Measurements from ENCODE around the gene SYNE2.

Gene SYNE2

DNA sequence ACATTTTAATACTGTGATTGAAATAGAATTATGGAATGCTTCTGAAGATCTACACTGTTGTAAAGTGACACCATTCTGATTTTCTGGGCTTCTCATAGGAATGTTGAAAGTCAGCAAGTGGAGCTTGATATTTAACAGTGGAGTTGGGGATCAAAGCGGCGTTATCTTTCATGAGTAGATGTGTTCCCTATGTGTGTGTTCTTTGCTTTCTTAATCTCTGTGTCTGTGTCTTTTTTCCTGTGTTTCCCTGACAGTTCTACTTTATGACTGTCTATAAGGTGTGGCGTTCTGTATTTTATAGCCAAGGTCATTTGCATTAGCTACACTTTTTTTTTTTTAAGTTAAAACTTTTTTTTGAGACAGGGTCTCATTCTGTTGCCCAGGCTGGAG, 24.7 kb downstream of the SYNE2 start:
- DNase-seq: no peak

- DNase-seq: no peak
These were observed 25.2 kb downstream of the SYNE2 start for GRCh38 chr14:63878052-63878451.

DNA sequence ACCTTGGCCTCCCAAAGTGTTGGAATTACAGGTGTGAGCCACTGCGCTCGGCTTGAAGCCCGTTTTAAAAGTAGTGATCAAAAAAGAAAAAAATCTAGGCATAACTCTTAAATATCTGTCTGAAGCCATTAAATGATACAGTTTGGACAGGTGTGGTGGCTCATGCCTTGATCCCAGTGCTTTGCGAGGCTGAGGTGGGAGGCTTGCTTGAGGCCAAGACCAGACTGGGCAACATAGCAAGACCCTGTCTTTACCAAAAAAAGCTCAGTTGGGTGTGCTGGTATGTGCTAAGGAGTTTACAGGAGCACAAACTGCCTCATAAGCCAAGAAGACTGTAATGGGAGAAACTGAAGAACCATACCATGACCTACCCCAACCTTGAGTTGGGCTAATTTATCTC, 26.0 kb downstream of the SYNE2 start:
- no peak for DNase-seq

DNA sequence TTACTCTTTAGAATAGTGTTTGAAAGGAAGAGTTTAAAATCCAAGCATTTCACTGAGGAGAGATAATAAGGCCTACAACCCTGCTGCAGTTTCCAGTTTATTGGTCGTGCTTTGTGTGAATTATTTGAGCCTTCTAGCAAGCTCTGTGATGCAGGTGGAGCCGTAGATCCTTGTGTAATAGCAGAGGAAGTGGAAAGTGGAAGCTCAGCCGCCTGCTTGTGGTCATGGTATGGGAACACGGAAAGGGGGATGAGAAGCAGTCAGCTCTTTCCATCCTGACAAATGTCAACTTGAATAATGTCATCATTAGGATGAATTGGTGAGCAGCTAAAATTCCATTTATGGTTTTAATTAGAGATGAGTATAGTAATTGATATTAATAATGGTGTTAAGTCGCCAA, 29.1 kb downstream of the SYNE2 start:
- DNase-seq: no peak

DNA sequence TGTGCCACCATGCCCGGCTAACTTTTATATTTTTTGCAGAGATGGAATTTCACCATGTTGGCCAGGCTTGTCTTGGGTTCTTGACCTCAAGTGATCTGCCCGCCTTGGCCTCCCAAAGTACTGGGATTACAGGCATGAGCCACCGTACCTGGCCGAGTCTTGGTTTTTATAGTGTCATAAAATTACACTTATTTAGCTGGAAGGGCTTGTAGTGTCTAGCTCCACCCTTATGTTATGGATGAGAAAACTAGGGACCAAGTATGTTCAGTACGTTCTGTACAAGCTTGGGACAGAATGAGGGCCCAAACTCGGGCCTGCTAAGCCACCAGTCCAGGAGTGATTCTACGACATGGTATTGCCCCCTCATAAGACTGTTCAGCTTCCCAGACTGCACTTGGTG, 35.1 kb downstream of the SYNE2 start:
- no peak for DNase-seq

GRCh38 chr14:63890553-63890952, 37.7 kb downstream of the SYNE2 start:
- DNase-seq: no peak

DNA sequence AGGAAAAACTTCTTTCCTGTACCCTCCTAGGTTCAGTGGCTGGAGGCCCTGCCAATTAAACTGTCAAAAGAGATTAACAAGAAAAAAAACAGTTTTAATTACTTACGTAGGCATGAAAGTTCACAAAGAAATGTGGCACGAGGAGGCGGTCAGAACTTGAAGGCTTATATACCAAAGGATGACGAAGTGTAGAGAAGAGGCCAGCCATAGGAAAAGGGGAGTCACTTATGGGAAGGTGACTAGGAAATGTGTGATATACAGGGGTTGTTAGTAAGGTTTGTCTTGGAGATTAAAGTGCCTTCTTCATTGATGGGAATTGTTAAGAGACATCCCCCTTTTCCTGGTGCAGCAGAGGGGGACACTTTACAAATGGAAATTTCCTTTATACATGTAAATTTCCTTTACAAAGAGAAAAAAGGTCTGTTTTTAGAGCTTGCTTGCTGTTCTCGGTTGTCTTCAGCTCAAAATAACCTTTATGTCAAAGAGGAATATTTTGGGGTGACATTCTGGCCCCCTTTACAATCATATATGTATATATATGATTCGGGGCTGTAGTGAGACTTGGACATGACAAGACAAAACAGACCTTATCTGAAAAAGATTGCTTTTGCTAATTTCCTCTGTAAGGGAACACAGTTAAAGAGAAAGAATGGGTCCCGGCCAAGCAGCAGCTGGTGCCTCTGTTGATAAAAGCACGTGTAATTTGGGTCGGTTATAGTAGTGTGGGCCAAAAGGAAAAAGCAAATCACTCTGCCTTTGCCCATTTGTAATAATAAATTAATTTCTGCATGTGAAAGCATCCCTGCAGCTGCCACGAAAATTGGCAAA, 38.6 kb downstream of the SYNE2 start:
- DNase-seq: no peak

- no peak for DNase-seq
These were observed 39.5 kb downstream of the SYNE2 start for GRCh38 chr14:63892265-63892664.

- DNase-seq: no peak
These were observed 41.1 kb downstream of the SYNE2 start for GRCh38 chr14:63893701-63894458.

- no peak for DNase-seq
These were observed 42.7 kb downstream of the SYNE2 start for GRCh38 chr14:63895510-63895909.

DNA sequence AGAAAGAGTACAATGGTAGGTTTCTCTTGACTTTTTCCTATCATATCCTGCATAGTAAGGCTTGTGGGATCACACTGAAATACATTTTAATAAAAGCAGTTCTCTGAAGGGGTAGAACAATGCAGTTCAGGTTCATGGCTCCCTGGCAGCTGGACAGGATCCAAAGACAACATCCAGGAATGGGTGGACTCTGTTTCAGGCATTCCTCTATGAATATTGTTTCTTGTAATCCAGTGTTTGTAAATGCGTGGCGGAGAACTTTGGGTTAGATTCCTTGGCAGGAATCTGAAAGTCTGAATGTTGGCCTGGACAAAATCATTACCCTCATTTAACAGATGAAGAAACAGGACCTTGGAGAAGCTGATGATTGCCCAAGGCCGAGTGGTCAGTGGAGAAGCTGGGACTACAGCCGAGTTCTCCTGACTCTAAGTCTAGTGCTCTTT, 43.5 kb downstream of the SYNE2 start:
- DNase-seq: no peak

GRCh38 chr14:63897721-63898163, 44.9 kb downstream of the SYNE2 start:
- DNase-seq: no peak

DNA sequence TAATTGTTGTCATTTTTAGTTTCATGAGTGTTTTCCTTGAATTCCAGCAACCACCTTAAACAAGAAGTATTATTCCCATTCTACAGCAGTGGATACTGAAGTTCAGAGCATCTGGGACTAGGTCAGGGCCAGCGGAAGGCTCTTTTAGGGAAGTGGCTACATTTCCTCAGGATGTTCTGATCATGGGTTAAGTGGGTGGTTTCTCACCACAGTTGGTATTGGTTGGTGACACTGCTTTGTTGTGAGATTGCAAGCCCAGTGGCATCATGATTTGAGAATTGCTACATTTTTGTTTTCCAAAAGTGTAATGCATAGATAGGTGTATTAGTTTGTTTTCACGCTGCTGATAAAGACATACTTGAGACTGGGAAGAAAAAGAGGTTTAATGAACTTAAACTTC, 47.1 kb downstream of the SYNE2 start:
- peak in 1 of 2 donors; percentile 29 for DNase-seq

DNA sequence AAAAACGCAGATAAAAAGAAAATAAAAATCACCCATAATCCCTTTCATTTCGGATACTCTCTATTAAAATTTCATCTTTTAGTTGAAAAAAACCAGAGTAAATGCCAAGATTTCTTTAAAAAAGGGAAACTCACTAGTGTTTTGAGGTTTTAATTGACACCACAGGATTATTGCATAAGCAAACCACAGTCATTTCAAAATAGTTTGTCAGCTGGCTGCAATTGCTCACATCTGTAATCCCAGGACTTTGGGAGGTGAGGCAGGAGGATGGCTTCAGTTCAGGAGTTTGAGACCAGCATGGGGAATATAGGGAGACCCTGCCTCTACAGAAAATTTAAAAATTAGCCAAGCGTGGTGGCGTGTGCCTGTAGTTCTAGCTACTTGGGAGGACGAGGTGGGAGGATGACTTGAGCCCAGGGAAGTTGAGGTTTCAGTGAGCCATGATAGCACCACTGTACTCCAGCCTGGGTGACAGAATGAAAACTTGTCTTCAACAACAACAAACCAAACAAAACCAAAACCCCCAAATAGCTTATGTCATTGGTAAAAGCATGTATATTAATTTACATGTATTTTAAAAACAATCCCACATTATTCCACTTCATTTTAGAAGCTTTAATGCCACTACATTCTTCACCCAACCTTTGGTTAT, 48.8 kb downstream of the SYNE2 start:
- no peak for DNase-seq

DNA sequence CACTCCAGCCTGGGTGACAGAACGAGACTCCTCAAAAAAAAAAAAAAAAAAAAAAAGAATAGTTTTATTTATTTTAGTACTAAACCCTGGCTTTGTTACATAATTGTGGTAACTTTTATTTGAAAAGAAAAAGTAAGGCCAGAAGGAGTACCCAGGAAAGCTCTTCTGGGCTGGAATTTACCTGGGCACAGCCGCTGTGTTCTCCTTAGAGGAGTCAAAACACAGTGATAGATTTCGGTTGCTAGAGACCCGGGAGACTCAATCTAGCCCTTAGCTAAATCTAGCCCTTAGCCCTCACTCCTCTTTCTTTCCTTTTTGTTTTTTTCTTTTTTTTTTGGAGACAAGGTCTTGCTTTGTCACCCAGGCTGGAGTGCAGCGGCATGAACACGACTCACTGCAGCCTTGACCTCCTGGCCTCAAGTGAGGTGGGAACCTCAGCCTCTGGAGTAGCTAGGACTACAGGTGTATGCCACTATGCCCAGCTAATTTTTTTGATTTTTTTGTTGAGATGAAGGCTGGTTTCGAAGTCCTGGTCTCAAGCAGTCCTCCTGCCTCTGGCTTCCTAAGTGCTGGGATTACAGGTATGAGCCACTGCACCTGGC, 49.7 kb downstream of the SYNE2 start:
- DNase-seq: no peak

DNA sequence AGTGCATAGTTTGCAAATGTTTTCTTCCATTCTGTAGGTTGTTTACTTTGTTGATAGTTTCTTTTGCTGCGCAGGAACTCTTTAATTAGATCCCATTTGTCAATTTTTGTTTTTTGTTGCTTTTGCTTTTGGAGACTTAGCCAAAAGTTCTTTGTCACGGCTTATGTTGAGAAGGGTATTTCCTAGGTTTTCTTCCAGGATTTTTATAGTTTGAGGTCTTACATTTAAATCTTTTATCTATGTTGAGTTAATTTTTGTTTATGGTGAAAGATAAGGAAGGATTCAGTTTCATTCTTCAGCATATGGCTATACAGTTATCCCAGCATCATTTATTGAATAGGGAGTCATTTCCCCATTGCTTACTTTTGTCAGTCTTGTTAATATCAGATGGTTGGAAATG, 51.9 kb downstream of the SYNE2 start:
- DNase-seq: no peak

DNA sequence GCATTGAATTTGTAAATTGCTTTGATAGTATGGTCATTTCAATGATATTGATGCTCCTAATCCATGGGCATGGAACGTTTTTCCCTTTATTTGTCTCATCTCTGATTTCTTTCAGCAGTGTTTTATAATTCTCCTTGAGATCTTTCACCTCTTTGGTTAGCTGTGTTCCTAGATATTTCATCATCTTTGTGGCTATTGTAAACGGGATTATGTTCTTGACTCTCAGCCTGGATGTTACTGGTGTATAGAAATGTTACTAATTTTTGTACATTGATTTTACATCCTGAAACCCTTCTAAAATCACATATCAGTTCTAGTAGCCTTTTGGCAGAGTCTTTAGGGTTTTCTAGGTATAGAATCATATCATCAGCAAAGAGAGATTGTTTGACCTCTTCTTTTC, 52.6 kb downstream of the SYNE2 start:
- no peak for DNase-seq

GRCh38 chr14:63908667-63909264, 56.0 kb downstream of the SYNE2 start:
- no peak for DNase-seq

- no peak for DNase-seq
These were observed 57.2 kb downstream of the SYNE2 start for GRCh38 chr14:63909984-63910383.

- DNase-seq: no peak
These were observed 58.0 kb downstream of the SYNE2 start for GRCh38 chr14:63910583-63911363.

GRCh38 chr14:63911404-63911803, 58.6 kb downstream of the SYNE2 start:
- DNase-seq: no peak

DNA sequence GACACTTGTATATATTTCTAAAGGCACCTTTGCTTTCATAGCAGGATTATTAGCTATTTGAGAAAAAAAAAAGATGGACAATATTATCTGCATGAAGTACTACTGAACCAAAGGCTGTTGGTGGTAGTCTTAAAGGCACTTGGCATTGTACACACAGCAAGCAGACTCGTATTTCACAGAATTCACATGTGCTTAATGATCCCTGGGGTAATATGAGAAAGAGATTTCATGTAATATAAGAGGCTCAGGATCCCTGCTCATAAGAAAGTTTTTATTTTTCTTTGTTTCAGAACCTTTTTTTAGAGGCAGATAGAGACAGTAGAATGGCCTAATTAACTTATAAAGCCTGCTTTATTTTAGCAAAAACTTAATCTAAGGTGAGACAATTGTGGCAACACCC, 59.5 kb downstream of the SYNE2 start:
- DNase-seq: no peak

Data from CD4-positive, alpha-beta T cell treated with Interleukin-4 for 1 hour (primary cell).